HEK293 (cell line): Measurements from ENCODE around the gene PHACTR1.

Experiments
- CTCF ChIA-PET: fragments of 350-600 bp; formaldehyde crosslinking; extraction: SDS; loops from one replicate; lab custom pipeline; 2021; ENCODE audit warnings: antibody characterized with exemption; lab: Yijun Ruan, JAX
- POLR2A ChIA-PET: fragments of 300-600 bp; formaldehyde crosslinking; extraction: SDS; loops from one replicate; lab custom pipeline; 2020; ENCODE audit warnings: antibody characterized with exemption, inconsistent platforms; lab: Yijun Ruan, JAX
- H3K27ac ChIP-seq: fragments of 200-500 bp; sonication (Bioruptor generic); 2 replicates; pipeline ENCODE4 v1.5.1; 2014; ENCODE audit warnings: low read depth, low read length, control low read depth, inconsistent platforms; ENCODE audit errors: extremely low read depth
- H3K36me3 ChIP-seq, 2 experiments: fragments of 200-500 bp in 1 of 2; sonication (Bioruptor generic) in 1 of 2; 1 replicate in 1 of 2; 2 replicates in 1 of 2; pipeline ENCODE4 v1.5.1; 2014 to 2017; ENCODE audit warnings: inconsistent platforms in 2 of 2, low read length in 2 of 2; ENCODE audit not compliant: control insufficient read depth in 2 of 2, insufficient read depth in 1 of 2
- H3K4me1 ChIP-seq: fragments of 200-500 bp; sonication (Bioruptor generic); 2 replicates; pipeline ENCODE4 v1.5.1; 2014; ENCODE audit warnings: mild to moderate bottlenecking, low read length, inconsistent platforms; ENCODE audit not compliant: control insufficient read depth, insufficient read depth
- H3K4me3 ChIP-seq: 2 replicates; pipeline ENCODE4 v1.5.1; 2011; ENCODE audit warnings: low read depth, mild to moderate bottlenecking, control low read depth, low read length, moderate library complexity
- H3K9me3 ChIP-seq: fragments of 200-500 bp; sonication (Bioruptor generic); 2 replicates; pipeline ENCODE4 v1.5.1; 2014; ENCODE audit warnings: low read depth, low read length, inconsistent platforms; ENCODE audit not compliant: control insufficient read depth, insufficient read depth
- ATF2 ChIP-seq: fragments of 450-650 bp; formaldehyde crosslinking; IDR thresholded peaks from 2 replicates; pipeline ENCODE4 v1.5.1; 2016; ENCODE audit warnings: missing biosample characterization, missing genetic modification characterization, low read depth
- BCL6B ChIP-seq: fragments of 450-650 bp; formaldehyde crosslinking; IDR thresholded peaks from 2 replicates; pipeline ENCODE4 v1.5.1; 2017; ENCODE audit warnings: missing biosample characterization, missing genetic modification characterization
- HOXA7 ChIP-seq: sonication (generic); formaldehyde crosslinking; IDR thresholded peaks from 2 replicates; pipeline ENCODE4 v1.8.1; 2022; ENCODE audit warnings: missing genetic modification reagents, borderline replicate concordance
- KLF7 ChIP-seq: fragments of 450-650 bp; formaldehyde crosslinking; IDR thresholded peaks from 2 replicates; pipeline ENCODE4 v1.5.1; 2016; ENCODE audit warnings: missing biosample characterization, missing genetic modification characterization, borderline replicate concordance
- KLF8 ChIP-seq: fragments of 450-650 bp; formaldehyde crosslinking; IDR thresholded peaks from 2 replicates; pipeline ENCODE4 v1.5.1; 2016; ENCODE audit warnings: missing biosample characterization, missing genetic modification characterization
- OSR2 ChIP-seq: fragments of 450-650 bp; formaldehyde crosslinking; IDR thresholded peaks from 2 replicates; pipeline ENCODE4 v1.5.1; 2016; ENCODE audit warnings: missing biosample characterization, missing genetic modification characterization
- OVOL3 ChIP-seq: fragments of 450-650 bp; formaldehyde crosslinking; IDR thresholded peaks from 2 replicates; pipeline ENCODE4 v1.5.1; 2016; ENCODE audit warnings: missing biosample characterization, missing genetic modification characterization
- PRDM6 ChIP-seq: fragments of 450-650 bp; formaldehyde crosslinking; IDR thresholded peaks from 2 replicates; pipeline ENCODE4 v1.5.1; 2017; ENCODE audit warnings: missing biosample characterization, missing genetic modification characterization
- SP2 ChIP-seq: fragments of 450-650 bp; formaldehyde crosslinking; IDR thresholded peaks from 2 replicates; pipeline ENCODE4 v1.5.1; 2016; ENCODE audit warnings: missing biosample characterization, missing genetic modification characterization
- TCF7L2 ChIP-seq: IDR thresholded peaks from 2 replicates; pipeline ENCODE4 v1.6.1; 2011; ENCODE audit warnings: low read depth, mild to moderate bottlenecking, inconsistent platforms, low read length, moderate library complexity, borderline replicate concordance
- YY1 ChIP-seq: fragments of 450-650 bp; formaldehyde crosslinking; IDR thresholded peaks from 2 replicates; pipeline ENCODE4 v1.5.1; 2018; ENCODE audit warnings: missing biosample characterization, missing genetic modification characterization
- YY2 ChIP-seq: fragments of 450-650 bp; formaldehyde crosslinking; IDR thresholded peaks from 2 replicates; pipeline ENCODE4 v1.5.1; 2016; ENCODE audit warnings: missing biosample characterization, missing genetic modification characterization
- ZBTB11 ChIP-seq: fragments of 450-650 bp; formaldehyde crosslinking; conservative IDR thresholded peaks from 2 replicates; pipeline ENCODE4 v1.5.1; 2016; ENCODE audit warnings: low read depth, missing biosample characterization, missing genetic modification characterization
- ZNF184 ChIP-seq: fragments of 450-650 bp; IDR thresholded peaks from 2 replicates; pipeline ENCODE4 v1.5.1; 2018; ENCODE audit warnings: missing biosample characterization, mild to moderate bottlenecking, missing genetic modification characterization
- ZNF2 ChIP-seq: fragments of 450-650 bp; formaldehyde crosslinking; IDR thresholded peaks from 2 replicates; pipeline ENCODE4 v1.5.1; 2016; ENCODE audit warnings: missing biosample characterization, missing genetic modification characterization
- ZNF416 ChIP-seq: fragments of 450-650 bp; formaldehyde crosslinking; IDR thresholded peaks from 2 replicates; pipeline ENCODE4 v1.5.1; 2016; ENCODE audit warnings: missing biosample characterization, missing genetic modification characterization
- ZNF510 ChIP-seq: fragments of 450-650 bp; formaldehyde crosslinking; IDR thresholded peaks from 2 replicates; pipeline ENCODE4 v1.5.1; 2018; ENCODE audit warnings: mild to moderate bottlenecking, missing genetic modification characterization, missing biosample characterization; ENCODE audit not compliant: insufficient replicate concordance
- ZNF549 ChIP-seq: fragments of 450-650 bp; IDR thresholded peaks from 2 replicates; pipeline ENCODE4 v1.5.1; 2018; ENCODE audit warnings: missing biosample characterization, missing genetic modification characterization, mild to moderate bottlenecking, inconsistent platforms, moderate library complexity
- ZNF610 ChIP-seq: fragments of 450-650 bp; formaldehyde crosslinking; IDR thresholded peaks from 2 replicates; pipeline ENCODE4 v1.5.1; 2016; ENCODE audit warnings: missing biosample characterization, missing genetic modification characterization, borderline replicate concordance
- ZNF626 ChIP-seq: fragments of 450-650 bp; sonication (Bioruptor Pico); formaldehyde crosslinking; IDR thresholded peaks from 2 replicates; pipeline ENCODE4 v1.5.1; 2018; ENCODE audit warnings: missing biosample characterization, missing genetic modification characterization, inconsistent platforms
- ZNF654 ChIP-seq: fragments of 450-650 bp; formaldehyde crosslinking; IDR thresholded peaks from 2 replicates; pipeline ENCODE4 v1.5.1; 2016; ENCODE audit warnings: low read depth, missing biosample characterization, missing genetic modification characterization

Gene PHACTR1

GRCh38 chr6:13124131-13124530 is 407.6 kb downstream of the PHACTR1 start:
- Histone ChIP-seq H3K9me3 (no peaks in the 10 kb centered on the region), H3K36me3 (no peaks in the 10 kb centered on the region), H3K4me1 (no peaks in the 10 kb centered on the region), H3K27ac (no peak overlapping the region), H3K4me3 (no peak overlapping the region)
- POLR2A ChIA-PET, result interaction anchor here (0.6 kb wide), 1 partner anchor 25 kb away, joined by 5 read pairs; no protein-coding TSS in a partner anchor
- CTCF ChIA-PET, result no interaction called here
- TF ChIP-seq ZNF416 (tag by site-specific recombination) (no peak), ZNF626 (tag by site-specific recombination) (no peak), KLF7 (tag by site-specific recombination) (no peak), YY1 (tag by site-specific recombination) (no peak), TCF7L2 (no peak), ZBTB11 (tag by site-specific recombination) (no peak), ATF2 (tag by site-specific recombination) (no peak), ZNF2 (tag by site-specific recombination) (no peak), HOXA7 (CRISPR knock-in tag) (no peak), KLF8 (tag by site-specific recombination) (no peak), SP2 (tag by site-specific recombination) (no peak), YY2 (tag by site-specific recombination) (no peak), ZNF654 (tag by site-specific recombination) (no peak), BCL6B (tag by site-specific recombination) (no peak), PRDM6 (no peak)

GRCh38 chr6:13125841-13126240 is 409.3 kb downstream of the PHACTR1 start:
- H3K27ac ChIP-seq, result no peak overlapping the region
- POLR2A ChIA-PET, result no interaction called here
- no peaks in the 10 kb centered on the region for H3K36me3 ChIP-seq
- H3K4me3 ChIP-seq, result no peak overlapping the region
- no peaks in the 10 kb centered on the region for H3K9me3 ChIP-seq
- CTCF ChIA-PET, result no interaction called here
- TF ChIP-seq ZNF184 (tag by site-specific recombination) (no peak), ZNF610 (tag by site-specific recombination) (no peak), ZNF549 (tag by site-specific recombination) (no peak), ZNF510 (no peak), OSR2 (no peak), OVOL3 (tag by site-specific recombination) (no peak)
- TF ChIP-seq, all 188 proteins: peak for 0
- no peaks in the 10 kb centered on the region for H3K4me1 ChIP-seq
